ENCODE results near the gene CWC27.

CWC27 gene

GRCh38 chr5:64763948-64764503, 4.7 kb upstream of the CWC27 start:
- Histone ChIP-seq H3K9ac (ENCODE audit: low read depth, low read length) (no peak overlapping the region), H3K36me3 (ENCODE audit: insufficient read depth, low read depth, low read length) (peaks cover 54% of the 10 kb centered on the region), H3K27ac (ENCODE audit: low read length) (no peak overlapping the region), H3K4me1 (ENCODE audit: insufficient read depth, low read length) (peaks cover 18% of the 10 kb centered on the region), H3K9me3 (ENCODE audit: insufficient read depth, low read depth, low read length) (no peaks in the 10 kb centered on the region), H3K27me3 (ENCODE audit: insufficient read depth, low read length) (no peaks in the 10 kb centered on the region), H3K4me3 (ENCODE audit: low read length) (no peak overlapping the region)

DNA sequence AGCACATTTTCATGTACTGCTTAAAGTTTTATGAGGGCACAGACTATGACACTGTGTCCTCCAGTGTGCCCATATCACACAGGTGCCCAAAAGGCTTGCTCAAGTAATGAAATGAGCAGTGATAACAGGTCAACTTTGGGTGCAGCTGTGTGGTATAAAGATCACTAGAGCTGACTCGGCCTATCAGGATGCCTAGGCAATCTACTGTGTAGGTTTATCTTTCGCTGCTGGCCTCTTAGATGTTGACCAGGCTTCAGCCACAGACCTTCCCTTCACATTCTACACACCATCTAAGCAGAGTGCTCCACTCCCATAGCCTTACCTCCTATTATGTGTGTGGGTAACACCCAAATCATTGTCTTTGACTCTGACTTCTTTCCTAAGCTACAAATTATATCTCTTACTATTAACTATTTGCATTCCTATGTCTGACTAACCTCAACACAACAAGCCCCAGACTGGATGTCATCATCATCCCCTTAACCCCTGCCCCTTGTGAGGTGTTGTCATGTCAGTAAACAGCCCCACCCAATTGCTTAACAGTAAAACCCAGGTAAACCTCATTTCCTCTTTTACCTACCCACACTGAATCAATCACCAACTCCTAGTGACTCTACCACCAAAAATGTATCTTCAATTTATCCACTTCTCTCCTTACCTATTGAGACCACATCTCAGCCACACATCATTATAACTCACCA, 2.8 kb upstream of the CWC27 start:
- no peak overlapping the region for H3K4me3 ChIP-seq (ENCODE audit: low read length)
- no peaks in the 10 kb centered on the region for H3K27me3 ChIP-seq (ENCODE audit: insufficient read depth, low read length)
- no peak overlapping the region for H3K27ac ChIP-seq (ENCODE audit: low read length)
- H3K9me3 ChIP-seq (ENCODE audit: insufficient read depth, low read depth, low read length): no peaks in the 10 kb centered on the region
- H3K36me3 ChIP-seq (ENCODE audit: insufficient read depth, low read depth, low read length): peaks cover 51% of the 10 kb centered on the region
- no peak overlapping the region for H3K9ac ChIP-seq (ENCODE audit: low read depth, low read length)
- H3K4me1 ChIP-seq (ENCODE audit: insufficient read depth, low read length): peaks cover 12% of the 10 kb centered on the region

DNA sequence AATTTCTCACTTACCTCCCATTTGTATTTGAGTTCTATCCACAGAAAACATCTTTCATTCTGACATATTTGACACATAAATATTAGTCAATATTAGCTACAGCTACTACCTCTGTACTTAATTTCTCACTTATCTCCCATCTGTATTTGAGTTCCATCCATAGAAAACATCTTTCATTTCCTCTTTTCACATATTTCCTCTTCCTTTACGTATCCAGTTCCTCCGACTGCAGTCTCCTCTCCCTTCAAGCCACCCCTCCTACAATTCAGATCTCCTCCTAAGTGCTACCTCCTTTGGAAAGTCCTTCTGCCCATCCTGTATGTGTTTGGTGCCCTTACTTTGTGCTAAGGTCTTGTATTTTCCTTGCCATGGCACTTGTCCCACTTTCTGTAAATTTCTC, 1.8 kb upstream of the CWC27 start:
- Histone ChIP-seq H3K27me3 (ENCODE audit: insufficient read depth, low read length) (no peaks in the 10 kb centered on the region), H3K4me3 (ENCODE audit: low read length) (peak overlapping the region; percentile 100), H3K4me1 (ENCODE audit: insufficient read depth, low read length) (peaks cover 7% of the 10 kb centered on the region), H3K36me3 (ENCODE audit: insufficient read depth, low read depth, low read length) (peaks cover 43% of the 10 kb centered on the region), H3K27ac (ENCODE audit: low read length) (no peak overlapping the region), H3K9me3 (ENCODE audit: insufficient read depth, low read depth, low read length) (no peaks in the 10 kb centered on the region), H3K9ac (ENCODE audit: low read depth, low read length) (peak overlapping the region; percentile 97; the same call in 1 of the 2 replicates)

DNA sequence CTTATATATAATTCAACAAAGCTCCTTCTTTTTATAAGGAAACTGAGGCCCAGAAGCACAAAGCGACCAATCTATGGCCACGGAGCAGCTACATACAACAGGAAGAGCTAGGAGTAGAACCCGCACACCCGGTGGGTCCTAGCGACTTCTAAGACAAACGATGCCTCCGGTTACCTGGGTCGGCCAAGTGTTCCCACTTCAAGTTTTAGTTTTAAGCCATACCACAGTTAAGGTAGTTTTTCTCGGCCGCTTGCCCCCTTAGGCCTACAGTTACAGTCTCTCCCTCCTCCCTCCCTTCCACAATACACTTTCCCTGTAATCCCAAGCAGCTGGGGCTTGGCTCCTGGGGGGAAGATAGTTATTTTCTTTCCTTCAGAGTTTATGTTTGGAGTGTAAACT, 772 bp upstream of the CWC27 start:
- peak overlapping the region; percentile 100 for H3K4me3 ChIP-seq (ENCODE audit: low read length)
- no peaks in the 10 kb centered on the region for H3K27me3 ChIP-seq (ENCODE audit: insufficient read depth, low read length)
- H3K36me3 ChIP-seq (ENCODE audit: insufficient read depth, low read depth, low read length): peaks cover 43% of the 10 kb centered on the region
- peak overlapping the region; percentile 90 for H3K27ac ChIP-seq (ENCODE audit: low read length)
- H3K9me3 ChIP-seq (ENCODE audit: insufficient read depth, low read depth, low read length): no peaks in the 10 kb centered on the region
- peak overlapping the region; percentile 97 for H3K9ac ChIP-seq (ENCODE audit: low read depth, low read length)
- H3K4me1 ChIP-seq (ENCODE audit: insufficient read depth, low read length): peaks cover 7% of the 10 kb centered on the region

DNA sequence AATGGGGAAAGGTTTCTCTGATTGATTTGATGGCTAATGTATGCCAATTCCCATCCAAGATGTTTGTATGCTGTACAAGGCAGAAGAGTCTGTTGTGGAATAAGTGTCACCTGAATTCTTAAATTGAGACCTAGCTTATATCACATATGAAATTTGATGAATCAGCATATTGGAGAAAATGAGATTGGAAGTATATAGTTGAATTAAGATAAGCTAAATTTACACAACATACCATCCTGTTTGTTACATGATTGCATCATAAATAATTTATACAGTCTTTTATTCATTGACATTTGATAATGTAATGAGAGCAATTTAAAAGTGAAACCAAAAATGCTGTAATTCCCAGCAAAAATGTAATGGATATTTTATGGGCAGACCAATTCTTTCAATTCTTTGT, 1.1 kb downstream of the CWC27 start:
- H3K27me3 ChIP-seq (ENCODE audit: insufficient read depth, low read length): no peaks in the 10 kb centered on the region
- H3K4me1 ChIP-seq (ENCODE audit: insufficient read depth, low read length): peaks cover 7% of the 10 kb centered on the region
- peaks cover 27% of the 10 kb centered on the region for H3K36me3 ChIP-seq (ENCODE audit: insufficient read depth, low read depth, low read length)
- H3K9ac ChIP-seq (ENCODE audit: low read depth, low read length): peak overlapping the region; percentile 97; the same call in 1 of the 2 replicates
- no peak overlapping the region for H3K27ac ChIP-seq (ENCODE audit: low read length)
- H3K9me3 ChIP-seq (ENCODE audit: insufficient read depth, low read depth, low read length): no peaks in the 10 kb centered on the region
- H3K4me3 ChIP-seq (ENCODE audit: low read length): peak overlapping the region; percentile 100

GRCh38 chr5:64771736-64772135, 3.0 kb downstream of the CWC27 start:
- no peak overlapping the region for H3K9ac ChIP-seq (ENCODE audit: low read depth, low read length)
- peaks cover 26% of the 10 kb centered on the region for H3K36me3 ChIP-seq (ENCODE audit: insufficient read depth, low read depth, low read length)
- H3K4me3 ChIP-seq (ENCODE audit: low read length): no peak overlapping the region
- H3K4me1 ChIP-seq (ENCODE audit: insufficient read depth, low read length): peaks cover 7% of the 10 kb centered on the region
- no peaks in the 10 kb centered on the region for H3K9me3 ChIP-seq (ENCODE audit: insufficient read depth, low read depth, low read length)
- H3K27me3 ChIP-seq (ENCODE audit: insufficient read depth, low read length): no peaks in the 10 kb centered on the region
- H3K27ac ChIP-seq (ENCODE audit: low read length): no peak overlapping the region

DNA sequence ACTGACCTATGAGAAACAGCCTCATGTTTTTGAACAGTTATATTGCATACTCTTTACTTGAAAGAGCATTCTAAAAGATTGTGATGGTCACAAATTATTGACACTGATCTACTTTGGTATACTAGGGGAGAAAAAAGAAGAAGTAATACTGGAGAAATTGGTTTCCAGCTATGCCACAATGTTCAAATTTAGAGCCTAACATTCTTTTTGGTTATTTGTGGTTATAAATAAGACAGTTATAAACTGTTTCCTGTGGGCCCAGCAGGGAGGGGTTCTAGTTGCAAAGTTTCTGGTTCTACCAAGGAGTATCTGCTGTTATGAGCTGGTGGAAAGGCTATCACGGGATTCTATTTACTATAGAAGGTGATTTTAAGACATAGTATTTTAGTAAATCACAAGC, 4.8 kb downstream of the CWC27 start:
- no peak overlapping the region for H3K4me3 ChIP-seq (ENCODE audit: low read length)
- no peaks in the 10 kb centered on the region for H3K27me3 ChIP-seq (ENCODE audit: insufficient read depth, low read length)
- no peaks in the 10 kb centered on the region for H3K4me1 ChIP-seq (ENCODE audit: insufficient read depth, low read length)
- no peak overlapping the region for H3K9ac ChIP-seq (ENCODE audit: low read depth, low read length)
- H3K9me3 ChIP-seq (ENCODE audit: insufficient read depth, low read depth, low read length): no peaks in the 10 kb centered on the region
- H3K36me3 ChIP-seq (ENCODE audit: insufficient read depth, low read depth, low read length): peaks cover 23% of the 10 kb centered on the region
- no peak overlapping the region for H3K27ac ChIP-seq (ENCODE audit: low read length)

- Histone ChIP-seq H3K36me3 (ENCODE audit: insufficient read depth, low read depth, low read length) (peaks cover 23% of the 10 kb centered on the region), H3K9me3 (ENCODE audit: insufficient read depth, low read depth, low read length) (no peaks in the 10 kb centered on the region), H3K4me3 (ENCODE audit: low read length) (no peak overlapping the region), H3K27me3 (ENCODE audit: insufficient read depth, low read length) (no peaks in the 10 kb centered on the region), H3K9ac (ENCODE audit: low read depth, low read length) (no peak overlapping the region), H3K4me1 (ENCODE audit: insufficient read depth, low read length) (no peaks in the 10 kb centered on the region), H3K27ac (ENCODE audit: low read length) (no peak overlapping the region)
These were observed 6.6 kb downstream of the CWC27 start for GRCh38 chr5:64775291-64775690.

- Histone ChIP-seq H3K9ac (ENCODE audit: low read depth, low read length) (no peak overlapping the region), H3K9me3 (ENCODE audit: insufficient read depth, low read depth, low read length) (no peaks in the 10 kb centered on the region), H3K27ac (ENCODE audit: low read length) (no peak overlapping the region), H3K36me3 (ENCODE audit: insufficient read depth, low read depth, low read length) (peaks cover 18% of the 10 kb centered on the region), H3K4me1 (ENCODE audit: insufficient read depth, low read length) (no peaks in the 10 kb centered on the region), H3K27me3 (ENCODE audit: insufficient read depth, low read length) (no peaks in the 10 kb centered on the region), H3K4me3 (ENCODE audit: low read length) (no peak overlapping the region)
These were observed 15.8 kb downstream of the CWC27 start for GRCh38 chr5:64784451-64785025.

DNA sequence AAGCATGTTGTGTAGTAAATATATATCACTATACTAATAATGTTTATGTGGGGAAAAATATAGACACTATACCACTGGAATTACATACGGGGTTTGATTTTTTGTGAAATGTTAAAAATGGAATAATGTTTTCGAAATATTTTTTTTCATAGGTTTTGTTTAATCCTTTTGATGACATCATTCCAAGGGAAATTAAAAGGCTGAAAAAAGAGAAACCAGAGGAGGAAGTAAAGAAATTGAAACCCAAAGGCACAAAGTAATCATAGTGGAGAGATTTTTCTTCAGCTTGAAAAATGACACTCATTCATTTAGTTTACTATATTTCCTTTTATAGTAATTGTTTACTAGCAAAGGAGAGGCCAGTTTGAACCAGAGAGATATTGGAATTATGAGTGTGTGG, 17.6 kb downstream of the CWC27 start:
- no peaks in the 10 kb centered on the region for H3K9me3 ChIP-seq (ENCODE audit: insufficient read depth, low read depth, low read length)
- H3K27me3 ChIP-seq (ENCODE audit: insufficient read depth, low read length): no peaks in the 10 kb centered on the region
- H3K4me3 ChIP-seq (ENCODE audit: low read length): no peak overlapping the region
- H3K4me1 ChIP-seq (ENCODE audit: insufficient read depth, low read length): no peaks in the 10 kb centered on the region
- peaks cover 20% of the 10 kb centered on the region for H3K36me3 ChIP-seq (ENCODE audit: insufficient read depth, low read depth, low read length)
- H3K27ac ChIP-seq (ENCODE audit: low read length): no peak overlapping the region
- no peak overlapping the region for H3K9ac ChIP-seq (ENCODE audit: low read depth, low read length)

GRCh38 chr5:64788156-64788555, 19.4 kb downstream of the CWC27 start:
- Histone ChIP-seq H3K9me3 (ENCODE audit: insufficient read depth, low read depth, low read length) (no peaks in the 10 kb centered on the region), H3K4me1 (ENCODE audit: insufficient read depth, low read length) (no peaks in the 10 kb centered on the region), H3K27me3 (ENCODE audit: insufficient read depth, low read length) (no peaks in the 10 kb centered on the region), H3K36me3 (ENCODE audit: insufficient read depth, low read depth, low read length) (peaks cover 26% of the 10 kb centered on the region), H3K27ac (ENCODE audit: low read length) (no peak overlapping the region), H3K4me3 (ENCODE audit: low read length) (no peak overlapping the region), H3K9ac (ENCODE audit: low read depth, low read length) (no peak overlapping the region)

GRCh38 chr5:64789457-64789856, 20.7 kb downstream of the CWC27 start:
- Histone ChIP-seq H3K4me3 (ENCODE audit: low read length) (no peak overlapping the region), H3K36me3 (ENCODE audit: insufficient read depth, low read depth, low read length) (peaks cover 30% of the 10 kb centered on the region), H3K27ac (ENCODE audit: low read length) (no peak overlapping the region), H3K27me3 (ENCODE audit: insufficient read depth, low read length) (no peaks in the 10 kb centered on the region), H3K4me1 (ENCODE audit: insufficient read depth, low read length) (no peaks in the 10 kb centered on the region), H3K9ac (ENCODE audit: low read depth, low read length) (no peak overlapping the region), H3K9me3 (ENCODE audit: insufficient read depth, low read depth, low read length) (no peaks in the 10 kb centered on the region)

Data from iPS-20b (cell line).